KOPT-K1 (cell line): ENCODE results near the gene SCO1.

Experiments used
- H3K27ac ChIP-seq: fragments of 200-600 bp; sonication (generic); 2 replicates; pipeline ENCODE4 v1.5.1; 2016; ENCODE audit warnings: antibody characterized with exemption, mild to moderate bottlenecking, low read depth, low read length; ENCODE audit not compliant: poor library complexity, severe bottlenecking
- H3K36me3 ChIP-seq: fragments of 200-600 bp; sonication (generic); 2 replicates; pipeline ENCODE4 v1.5.1; 2017; ENCODE audit warnings: antibody characterized with exemption, mild to moderate bottlenecking, low read length, moderate library complexity; ENCODE audit not compliant: insufficient read depth
- H3K9me3 ChIP-seq: fragments of 200-600 bp; sonication (generic); 2 replicates; pipeline ENCODE4 v1.5.1; 2017; ENCODE audit warnings: antibody characterized with exemption, low read length, mild to moderate bottlenecking; ENCODE audit not compliant: insufficient read depth, poor library complexity, severe bottlenecking

The SCO1 gene

GRCh38 chr17:10649602-10650001, 47.7 kb downstream of the SCO1 start:
- H3K36me3 ChIP-seq: no peaks in the 10 kb centered on the region

DNA sequence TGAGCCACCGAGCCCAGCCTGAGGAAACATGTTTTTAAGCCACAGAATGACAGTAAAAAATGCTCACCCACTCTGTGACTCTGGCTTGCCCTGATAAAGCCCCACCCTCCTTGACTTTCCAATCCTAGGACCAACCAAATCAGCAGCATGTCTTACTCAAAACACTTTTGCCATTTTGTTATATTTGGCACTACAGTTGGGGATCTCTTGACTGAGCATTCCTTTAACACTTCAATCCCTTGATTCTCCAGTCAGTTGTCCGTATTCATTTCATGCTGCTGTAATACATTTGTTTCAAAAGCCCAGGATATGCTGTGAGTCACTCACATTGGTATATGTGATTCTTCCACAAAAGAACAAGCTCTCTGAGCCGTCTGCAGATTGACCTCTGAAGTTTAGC, 48.4 kb downstream of the SCO1 start:
- Histone ChIP-seq H3K9me3 (no peaks in the 10 kb centered on the region), H3K36me3 (no peaks in the 10 kb centered on the region), H3K27ac (no peak overlapping the region)

More at GRCh38 chr17:10649602-10650001, 47.7 kb downstream of the SCO1 start:
- no peak overlapping the region for H3K27ac ChIP-seq
- H3K9me3 ChIP-seq: no peaks in the 10 kb centered on the region

DNA sequence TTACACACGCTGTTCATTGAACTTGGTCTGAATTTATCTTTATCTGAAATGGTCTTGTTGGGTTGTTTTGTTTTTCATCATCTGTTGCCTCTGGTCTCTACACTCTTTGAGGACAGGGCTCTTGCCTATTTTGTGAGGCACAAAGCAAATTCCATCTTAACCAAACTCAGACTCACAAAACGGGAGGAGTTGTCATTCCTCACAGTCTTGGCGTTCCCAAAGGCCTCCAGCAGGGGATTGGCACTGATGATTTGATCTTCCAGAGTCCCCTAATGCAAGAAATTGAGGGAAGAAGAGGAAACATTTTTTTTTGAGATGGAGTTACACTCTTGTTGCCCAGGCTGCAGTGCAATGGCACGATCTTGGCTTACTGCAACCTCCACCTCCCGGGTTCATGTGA, 49.0 kb downstream of the SCO1 start:
- H3K27ac ChIP-seq: no peak overlapping the region
- no peaks in the 10 kb centered on the region for H3K9me3 ChIP-seq
- no peaks in the 10 kb centered on the region for H3K36me3 ChIP-seq

- no peak overlapping the region for H3K27ac ChIP-seq
Measured at GRCh38 chr17:10646392-10646990, 50.8 kb downstream of the SCO1 start.

DNA sequence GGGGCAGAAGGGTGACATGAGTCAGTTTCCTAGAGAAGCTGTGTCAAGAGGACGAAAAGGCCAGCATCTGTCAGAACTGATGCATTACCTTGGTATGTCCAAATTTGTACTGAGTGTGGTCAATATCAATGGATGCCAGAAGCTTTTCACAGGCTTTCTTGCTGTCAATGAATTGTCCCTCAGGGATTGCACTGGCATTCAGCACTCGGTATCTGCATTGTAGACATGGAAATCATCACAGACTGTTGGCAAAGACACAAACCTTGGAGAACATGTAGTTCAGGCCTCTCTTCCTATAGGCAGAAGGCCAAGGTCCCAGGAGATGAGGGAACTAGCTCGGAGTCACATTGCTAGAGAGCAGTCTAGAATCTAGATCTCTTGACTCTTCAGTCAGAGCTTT, 56.9 kb downstream of the SCO1 start:
- H3K9me3 ChIP-seq: no peaks in the 10 kb centered on the region
- H3K36me3 ChIP-seq: peaks cover 8% of the 10 kb centered on the region; the same call in 1 of the 2 replicates
- no peak overlapping the region for H3K27ac ChIP-seq

More at GRCh38 chr17:10646392-10646990, 50.8 kb downstream of the SCO1 start:
- Histone ChIP-seq H3K9me3 (no peaks in the 10 kb centered on the region), H3K36me3 (no peaks in the 10 kb centered on the region)

DNA sequence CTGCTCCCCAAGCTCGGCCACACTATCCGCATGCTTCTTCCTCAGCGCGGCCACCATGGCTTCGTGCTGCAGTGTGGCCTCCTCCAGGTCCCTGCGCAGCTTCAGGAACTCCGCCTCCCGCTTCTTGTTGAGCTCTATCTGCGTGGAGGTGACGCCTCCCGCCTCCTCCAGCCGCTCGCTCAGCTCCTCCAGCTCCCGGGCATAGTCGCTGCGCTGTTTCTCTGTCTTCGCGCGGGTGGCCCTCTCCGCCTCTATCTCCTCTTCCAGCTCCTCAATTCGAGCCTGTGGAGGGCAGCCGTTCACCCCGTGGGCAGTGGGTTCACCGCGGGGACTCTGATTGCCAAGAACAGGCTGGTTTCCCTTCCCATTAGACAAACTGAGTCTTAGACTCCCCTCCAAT, 59.2 kb downstream of the SCO1 start:
- H3K27ac ChIP-seq: no peak overlapping the region
- H3K36me3 ChIP-seq: peaks cover 8% of the 10 kb centered on the region; the same call in 1 of the 2 replicates
- H3K9me3 ChIP-seq: no peaks in the 10 kb centered on the region

DNA sequence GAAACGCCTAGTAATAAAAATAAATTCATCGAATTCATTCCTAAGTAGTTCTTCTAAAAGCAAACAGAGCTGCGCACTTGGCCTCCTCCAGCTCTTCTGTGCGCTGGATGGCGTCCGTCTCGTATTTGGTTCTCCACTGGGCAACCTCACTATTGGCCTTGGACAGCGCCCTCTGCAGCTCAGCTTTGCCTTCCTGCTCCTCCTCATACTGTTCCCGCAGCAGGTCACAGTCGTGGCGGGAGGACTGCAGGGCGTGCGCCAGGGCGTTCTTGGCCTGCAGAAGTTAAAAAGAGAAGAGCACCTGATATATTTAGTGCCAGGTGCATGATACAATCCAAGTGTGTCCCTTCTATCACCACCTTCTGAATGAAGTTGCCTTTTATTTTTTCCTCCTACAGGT, 62.0 kb downstream of the SCO1 start:
- peaks cover 8% of the 10 kb centered on the region; the same call in 1 of the 2 replicates for H3K36me3 ChIP-seq
- no peaks in the 10 kb centered on the region for H3K9me3 ChIP-seq
- H3K27ac ChIP-seq: no peak overlapping the region

GRCh38 chr17:10633738-10634379, 63.5 kb downstream of the SCO1 start:
- peaks cover 10% of the 10 kb centered on the region; the same call in 1 of the 2 replicates for H3K36me3 ChIP-seq
- H3K27ac ChIP-seq: no peak overlapping the region
- no peaks in the 10 kb centered on the region for H3K9me3 ChIP-seq

DNA sequence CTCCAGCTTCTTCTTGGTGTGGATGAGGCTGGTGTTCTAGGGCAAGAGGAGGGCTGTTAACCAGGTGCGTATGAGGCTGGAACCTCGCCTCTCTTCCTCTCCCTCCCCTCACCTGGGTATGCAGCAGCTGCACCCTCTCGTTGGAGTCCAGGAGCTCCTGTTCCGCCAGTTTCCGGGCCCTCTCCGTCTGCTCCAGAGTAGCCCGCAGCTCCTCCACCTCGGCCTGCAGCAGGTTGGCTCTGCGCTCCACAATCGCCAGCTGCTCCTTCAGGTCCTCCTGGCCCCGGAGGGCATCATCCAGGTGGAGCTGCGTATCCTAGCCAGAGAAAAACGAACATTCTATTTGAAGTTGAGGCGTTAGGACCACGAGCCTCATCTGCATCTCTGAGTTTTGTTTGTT, 65.6 kb downstream of the SCO1 start:
- Histone ChIP-seq H3K27ac (no peak overlapping the region), H3K9me3 (no peaks in the 10 kb centered on the region), H3K36me3 (peaks cover 7% of the 10 kb centered on the region; the same call in 1 of the 2 replicates)

DNA sequence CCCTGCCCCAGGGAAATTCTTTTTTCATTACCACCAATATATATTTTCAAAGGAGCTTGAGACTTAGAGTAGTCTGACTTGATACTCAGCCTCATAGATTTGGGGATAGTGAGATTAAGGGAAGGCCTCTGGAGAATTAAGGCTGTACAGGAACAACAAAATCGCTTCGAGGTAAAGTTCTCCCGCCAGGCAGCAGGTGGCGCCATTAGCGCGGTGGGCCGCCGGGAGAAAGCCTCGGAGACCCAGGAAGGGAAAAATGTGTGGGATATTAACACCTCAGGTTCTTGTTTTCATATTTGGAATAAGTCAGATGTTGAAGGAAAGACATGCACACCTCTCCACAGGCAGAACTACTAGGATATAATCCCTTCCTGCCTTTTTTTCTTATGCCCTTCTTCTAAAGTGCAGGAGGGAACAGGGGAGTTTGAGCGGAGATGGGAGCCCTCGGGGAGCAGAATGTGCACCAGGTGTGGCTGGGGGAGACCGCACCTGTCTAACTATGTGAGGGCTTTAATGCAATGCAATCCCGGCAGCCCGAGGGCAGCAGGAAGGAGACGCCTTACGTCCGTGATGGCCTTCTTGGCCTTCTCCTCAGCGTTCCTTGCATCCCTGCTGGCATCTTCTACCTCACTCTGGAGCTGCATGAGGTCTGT, 66.2 kb downstream of the SCO1 start:
- H3K36me3 ChIP-seq: peaks cover 7% of the 10 kb centered on the region; the same call in 1 of the 2 replicates
- H3K9me3 ChIP-seq: no peaks in the 10 kb centered on the region
- no peak overlapping the region for H3K27ac ChIP-seq

- H3K27ac ChIP-seq: no peak overlapping the region
- no peaks in the 10 kb centered on the region for H3K9me3 ChIP-seq
- H3K36me3 ChIP-seq: peaks cover 7% of the 10 kb centered on the region; the same call in 1 of the 2 replicates
Measured at GRCh38 chr17:10629706-10630105, 67.6 kb downstream of the SCO1 start.

DNA sequence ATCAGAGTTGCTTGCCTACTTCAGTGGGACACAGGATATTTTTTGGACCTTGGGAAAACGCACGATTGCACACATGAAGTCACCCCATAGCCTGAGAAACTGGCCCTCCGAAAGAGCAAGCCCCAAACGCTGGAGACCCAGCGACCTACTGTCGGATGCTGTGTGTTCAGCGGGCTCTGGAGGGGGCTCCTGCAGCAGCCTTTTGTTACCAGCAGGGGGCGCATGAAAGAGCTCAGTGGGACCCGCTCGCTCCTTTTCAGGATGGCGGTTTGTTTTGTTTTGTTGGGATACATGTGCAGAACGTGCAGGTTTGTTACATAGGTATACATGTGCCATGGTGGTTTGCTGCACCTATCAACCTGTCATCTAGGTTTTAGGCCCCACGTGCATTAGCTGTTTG, 68.6 kb downstream of the SCO1 start:
- Histone ChIP-seq H3K36me3 (peaks cover 7% of the 10 kb centered on the region; the same call in 1 of the 2 replicates), H3K27ac (no peak overlapping the region), H3K9me3 (no peaks in the 10 kb centered on the region)

- H3K36me3 ChIP-seq: peaks cover 7% of the 10 kb centered on the region; the same call in 1 of the 2 replicates
- H3K9me3 ChIP-seq: no peaks in the 10 kb centered on the region
- no peak overlapping the region for H3K27ac ChIP-seq
Measured at GRCh38 chr17:10626390-10626789, 70.9 kb downstream of the SCO1 start.

GRCh38 chr17:10624969-10625368, 72.4 kb downstream of the SCO1 start:
- H3K9me3 ChIP-seq: no peaks in the 10 kb centered on the region
- H3K27ac ChIP-seq: no peak overlapping the region
- H3K36me3 ChIP-seq: peaks cover 7% of the 10 kb centered on the region; the same call in 1 of the 2 replicates

GRCh38 chr17:10623737-10624338, 73.5 kb downstream of the SCO1 start:
- H3K27ac ChIP-seq: no peak overlapping the region

More at GRCh38 chr17:10623737-10624338, 73.5 kb downstream of the SCO1 start:
- Histone ChIP-seq H3K36me3 (no peaks in the 10 kb centered on the region), H3K9me3 (no peaks in the 10 kb centered on the region)
